ENCODE results near the gene CYB561. TPM values are rescaled to one million over a fixed set of nuclear protein-coding genes. Genes with fewer than 3 reads are reported as not detected.
"Not testable (repeated sequence)": the region's sequence is repeated elsewhere in the genome, so short reads cannot be mapped to it uniquely, and the experiment has no call there.

The CYB561 gene
- total and polyA plus RNA-seq, 9 of the 15 experiments (the other 6 are each of a cell fraction or from before 2014, with no cell fraction given), result 4.0 to 30.8 (median 17.4) TPM

DNA sequence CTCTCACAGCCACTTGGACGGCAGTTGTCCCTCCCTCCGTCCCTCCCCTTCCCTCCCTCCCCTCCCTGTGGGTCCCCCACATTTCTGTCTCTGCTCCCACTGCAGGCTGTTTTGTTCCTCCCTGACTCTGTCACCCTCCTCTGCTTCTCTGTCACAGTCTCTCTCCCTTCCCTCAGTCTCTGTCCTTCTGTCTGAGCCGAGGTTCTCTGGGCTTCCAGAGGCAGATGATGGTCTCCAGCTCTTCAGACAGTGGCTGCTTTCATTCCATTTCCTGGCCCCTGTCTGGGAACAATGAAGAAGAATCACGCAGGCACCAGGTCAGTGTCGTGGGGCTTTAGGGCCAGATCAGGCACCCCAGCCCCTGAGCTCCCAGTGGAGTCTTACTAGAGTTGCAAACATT is 8.8 kb upstream of the CYB561 start:
- ChIA-PET CTCF (ENCODE audit: low intra/inter-chr PET ratio) (no interaction called here), POLR2A (interaction anchor here (1.5 to 2.2 kb wide), 2 partner anchors 23 to 29 kb away, joined by 3 to 4 read pairs; no protein-coding TSS in a partner anchor)
- WGBS (ENCODE audit: insufficient coverage, low coverage, missing lambda C conversion rate), result 10% methylated on average over 3 of the region's 5 CpGs
- peak in 2 of 4 experiments; percentile 43 to 49 for DNase-seq (ENCODE audit: extremely low read depth in 1 of 4, low spot score in 3 of 4)
- H4K20me1 ChIP-seq (replicated peaks; ENCODE audit: control insufficient read depth, insufficient read depth, low read length), result no peaks in the 10 kb centered on the region
- H2AFZ ChIP-seq (ENCODE audit: low read depth, low read length), result no peak overlapping the region
- in situ Hi-C loops (cut with MboI) (no loop called here), intact Hi-C loops (cut with micrococcal nuclease) (no loop called here)
- TF ChIP-seq ZNF263 (CRISPR knock-in tag; IDR thresholded peaks at IDR 0.05; ENCODE audit: borderline replicate concordance), result 0 out of 2 replicates have a peak, but pooled peaks have one; percentile 24
- TF ChIP-seq, protein P1, sequence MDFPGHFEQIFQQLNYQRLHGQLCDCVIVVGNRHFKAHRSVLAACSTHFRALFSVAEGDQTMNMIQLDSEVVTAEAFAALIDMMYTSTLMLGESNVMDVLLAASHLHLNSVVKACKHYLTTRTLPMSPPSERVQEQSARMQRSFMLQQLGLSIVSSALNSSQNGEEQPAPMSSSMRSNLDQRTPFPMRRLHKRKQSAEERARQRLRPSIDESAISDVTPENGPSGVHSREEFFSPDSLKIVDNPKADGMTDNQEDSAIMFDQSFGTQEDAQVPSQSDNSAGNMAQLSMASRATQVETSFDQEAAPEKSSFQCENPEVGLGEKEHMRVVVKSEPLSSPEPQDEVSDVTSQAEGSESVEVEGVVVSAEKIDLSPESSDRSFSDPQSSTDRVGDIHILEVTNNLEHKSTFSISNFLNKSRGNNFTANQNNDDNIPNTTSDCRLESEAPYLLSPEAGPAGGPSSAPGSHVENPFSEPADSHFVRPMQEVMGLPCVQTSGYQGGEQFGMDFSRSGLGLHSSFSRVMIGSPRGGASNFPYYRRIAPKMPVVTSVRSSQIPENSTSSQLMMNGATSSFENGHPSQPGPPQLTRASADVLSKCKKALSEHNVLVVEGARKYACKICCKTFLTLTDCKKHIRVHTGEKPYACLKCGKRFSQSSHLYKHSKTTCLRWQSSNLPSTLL (IDR thresholded peaks at IDR 0.05), result no peak
- H3K9me1 ChIP-seq (ENCODE audit: control insufficient read depth, insufficient read depth, low read length), result no peaks in the 10 kb centered on the region
- no peak overlapping the region for H3K9ac ChIP-seq (ENCODE audit: insufficient read depth in 1 of 2, low read depth in 2 of 2, low read length in 2 of 2)
- no peak overlapping the region for H3K4me2 ChIP-seq (ENCODE audit: insufficient read depth, low read length)
- no peaks in the 10 kb centered on the region for H3K36me3 ChIP-seq (ENCODE audit: control insufficient read depth, insufficient read depth, low read length)
- no peaks in the 10 kb centered on the region for H3K27me3 ChIP-seq (ENCODE audit: control insufficient read depth in 2 of 2, insufficient read depth in 2 of 2, low read length in 2 of 2)
- H3K79me2 ChIP-seq (ENCODE audit: control insufficient read depth, insufficient read depth, low read length), result no peaks in the 10 kb centered on the region
- H3K9me3 ChIP-seq (replicated peaks; ENCODE audit: control insufficient read depth, insufficient read depth, low read depth, low read length), result no peaks in the 10 kb centered on the region
- FAIRE-seq, result no peak
- BruUV-seq (replicated peaks), result no TSS peak
- no peak overlapping the region for H3K4me3 ChIP-seq
- H3K27ac ChIP-seq (ENCODE audit: extremely low read depth, low read depth, low read length), result no peak overlapping the region
- no peak; the same call in 2 of the 3 replicates for ATAC-seq
- H3K4me1 ChIP-seq (replicated peaks in 1 of 2; ENCODE audit: control insufficient read depth in 2 of 2, insufficient read depth in 2 of 2, low read length in 2 of 2), result peaks cover 14 to 27% of the 10 kb centered on the region in 2 experiments; a peak in 4 of 5 replicates

DNA sequence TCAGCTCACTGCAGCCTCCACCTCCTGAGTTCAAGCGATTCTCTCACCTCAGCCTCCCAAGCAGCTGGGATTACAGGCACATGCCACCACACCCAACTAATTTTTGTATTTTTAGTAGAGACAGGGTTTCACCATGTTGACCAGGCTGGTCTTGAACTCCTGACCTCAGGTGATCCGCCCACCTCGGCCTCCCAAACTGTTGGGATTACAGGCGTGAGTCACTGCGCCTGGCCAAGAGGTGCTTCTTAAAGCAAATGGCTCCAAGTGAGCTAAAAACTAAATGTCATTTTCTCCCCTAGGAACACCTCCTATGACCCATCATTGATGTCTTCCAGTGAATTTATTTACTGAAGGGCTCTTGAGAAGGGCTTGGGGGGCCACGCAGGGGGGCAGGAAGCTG is 8.3 kb upstream of the CYB561 start:
- 40% methylated on average over 3 of the region's 6 CpGs for WGBS (ENCODE audit: insufficient coverage, low coverage, missing lambda C conversion rate)
- not testable (repeated sequence) for DNase-seq (ENCODE audit: extremely low read depth in 1 of 4, low spot score in 3 of 4)

More for the DNA sequence above, 8.3 kb upstream of the CYB561 start:
- H3K79me2 ChIP-seq (ENCODE audit: control insufficient read depth, insufficient read depth, low read length); H2AFZ ChIP-seq (ENCODE audit: low read depth, low read length); H4K20me1 ChIP-seq (replicated peaks; ENCODE audit: control insufficient read depth, insufficient read depth, low read length); H3K9me3 ChIP-seq (replicated peaks; ENCODE audit: control insufficient read depth, insufficient read depth, low read depth, low read length); H3K36me3 ChIP-seq (ENCODE audit: control insufficient read depth, insufficient read depth, low read length); ATAC-seq; FAIRE-seq; CTCF ChIA-PET (ENCODE audit: low intra/inter-chr PET ratio); H3K27me3 ChIP-seq (ENCODE audit: control insufficient read depth in 2 of 2, insufficient read depth in 2 of 2, low read length in 2 of 2); H3K4me2 ChIP-seq (ENCODE audit: insufficient read depth, low read length); in situ Hi-C loops (cut with MboI); H3K27ac ChIP-seq (ENCODE audit: extremely low read depth, low read depth, low read length); H3K4me3 ChIP-seq; BruUV-seq (replicated peaks); H3K9me1 ChIP-seq (ENCODE audit: control insufficient read depth, insufficient read depth, low read length); intact Hi-C loops (cut with micrococcal nuclease); H3K9ac ChIP-seq (ENCODE audit: insufficient read depth in 1 of 2, low read depth in 2 of 2, low read length in 2 of 2): not testable (repeated sequence)
- POLR2A ChIA-PET, result interaction anchor here (1.5 to 2.2 kb wide), 2 partner anchors 23 to 29 kb away, joined by 3 to 4 read pairs; no protein-coding TSS in a partner anchor
- H3K4me1 ChIP-seq (replicated peaks in 1 of 2; ENCODE audit: control insufficient read depth in 2 of 2, insufficient read depth in 2 of 2, low read length in 2 of 2), result peaks cover 11 to 27% of the 10 kb centered on the region in 2 experiments; a peak in 3 of 5 replicates
- TF ChIP-seq, protein P2, sequence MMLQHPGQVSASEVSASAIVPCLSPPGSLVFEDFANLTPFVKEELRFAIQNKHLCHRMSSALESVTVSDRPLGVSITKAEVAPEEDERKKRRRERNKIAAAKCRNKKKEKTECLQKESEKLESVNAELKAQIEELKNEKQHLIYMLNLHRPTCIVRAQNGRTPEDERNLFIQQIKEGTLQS (IDR thresholded peaks at IDR 0.05), result peak; percentile 50
- TF ChIP-seq, protein P2 (CRISPR knock-in tag; conservative IDR thresholded peaks at IDR 0.05), result not testable (repeated sequence)
- TF ChIP-seq DPF2 (IDR thresholded peaks at IDR 0.05) (0 out of 2 replicates have a peak, but pooled peaks have one; percentile 35), EGR1 (conservative IDR thresholded peaks at IDR 0.05) (peak; percentile 80)
- TF ChIP-seq, protein P3, sequence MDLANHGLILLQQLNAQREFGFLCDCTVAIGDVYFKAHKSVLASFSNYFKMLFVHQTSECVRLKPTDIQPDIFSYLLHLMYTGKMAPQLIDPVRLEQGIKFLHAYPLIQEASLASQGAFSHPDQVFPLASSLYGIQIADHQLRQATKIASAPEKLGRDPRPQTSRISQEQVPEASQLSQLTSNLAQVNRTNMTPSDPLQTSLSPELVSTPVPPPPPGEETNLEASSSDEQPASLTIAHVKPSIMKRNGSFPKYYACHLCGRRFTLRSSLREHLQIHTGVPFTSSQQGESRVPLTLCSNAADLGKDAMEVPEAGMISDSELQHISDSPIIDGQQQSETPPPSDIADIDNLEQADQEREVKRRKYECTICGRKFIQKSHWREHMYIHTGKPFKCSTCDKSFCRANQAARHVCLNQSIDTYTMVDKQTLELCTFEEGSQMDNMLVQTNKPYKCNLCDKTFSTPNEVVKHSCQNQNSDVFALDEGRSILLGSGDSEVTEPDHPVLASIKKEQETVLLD (IDR thresholded peaks at IDR 0.05), result 0 out of 2 replicates have a peak, but pooled peaks have one; percentile 22
